GM19467 (cell line): ENCODE measurements around the gene FAM184A.

Experiments used
- ATAC-seq: cut with Tn5 transposase; IDR thresholded peaks from one replicate; pipeline ENCODE4 v1.9.1; 2021; ENCODE audit warnings: mild to moderate bottlenecking, moderate library complexity; ENCODE audit not compliant: unreplicated experiment

Gene FAM184A

GRCh38 chr6:118917546-118918328 is 160.7 kb downstream of the FAM184A start:
- no peak for ATAC-seq

GRCh38 chr6:118914598-118914997 is 163.9 kb downstream of the FAM184A start:
- no peak for ATAC-seq

DNA sequence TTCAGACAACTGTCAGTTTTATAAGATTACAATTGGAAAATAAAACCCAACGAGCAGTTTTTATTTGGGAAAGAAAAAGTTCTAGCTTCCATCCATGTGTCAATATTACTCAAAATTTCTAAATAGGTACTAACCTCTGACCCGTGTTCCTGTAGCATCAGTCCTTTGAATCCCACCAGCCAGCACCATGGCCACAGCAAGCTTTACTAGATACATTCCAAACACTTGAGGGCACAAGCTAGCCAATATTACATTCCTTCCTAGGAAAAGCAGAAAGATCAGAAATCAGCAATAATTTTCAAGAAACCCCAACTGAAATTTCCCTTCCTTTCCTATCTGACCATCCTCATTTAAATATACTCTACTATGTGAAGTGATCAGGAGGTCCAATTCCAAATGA is 165.3 kb downstream of the FAM184A start:
- ATAC-seq: no peak

- ATAC-seq: no peak
Observed at GRCh38 chr6:118912646-118913045, 165.8 kb downstream of the FAM184A start.
